ENCODE data around the gene SLC44A5.

DNA sequence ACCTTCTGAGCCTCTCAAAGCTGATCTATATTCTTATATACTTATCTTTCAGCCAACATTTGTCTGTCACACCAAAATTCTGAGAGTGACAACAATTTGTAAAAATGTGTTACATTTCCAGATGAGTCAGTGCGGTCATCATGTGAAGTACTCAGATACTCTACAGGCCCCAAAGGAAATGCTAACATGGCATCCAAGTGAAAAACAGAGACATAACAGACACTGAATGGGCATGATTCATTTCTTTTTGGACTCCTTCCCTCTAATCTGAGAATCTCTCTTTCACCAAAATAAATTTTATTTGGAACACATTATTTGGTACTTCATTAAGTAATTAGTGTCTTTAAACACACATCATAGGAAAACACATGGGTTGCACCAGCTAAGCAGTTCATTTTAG, 96.6 kb downstream of the SLC44A5 start:
- TF ChIP-seq, protein P1, sequence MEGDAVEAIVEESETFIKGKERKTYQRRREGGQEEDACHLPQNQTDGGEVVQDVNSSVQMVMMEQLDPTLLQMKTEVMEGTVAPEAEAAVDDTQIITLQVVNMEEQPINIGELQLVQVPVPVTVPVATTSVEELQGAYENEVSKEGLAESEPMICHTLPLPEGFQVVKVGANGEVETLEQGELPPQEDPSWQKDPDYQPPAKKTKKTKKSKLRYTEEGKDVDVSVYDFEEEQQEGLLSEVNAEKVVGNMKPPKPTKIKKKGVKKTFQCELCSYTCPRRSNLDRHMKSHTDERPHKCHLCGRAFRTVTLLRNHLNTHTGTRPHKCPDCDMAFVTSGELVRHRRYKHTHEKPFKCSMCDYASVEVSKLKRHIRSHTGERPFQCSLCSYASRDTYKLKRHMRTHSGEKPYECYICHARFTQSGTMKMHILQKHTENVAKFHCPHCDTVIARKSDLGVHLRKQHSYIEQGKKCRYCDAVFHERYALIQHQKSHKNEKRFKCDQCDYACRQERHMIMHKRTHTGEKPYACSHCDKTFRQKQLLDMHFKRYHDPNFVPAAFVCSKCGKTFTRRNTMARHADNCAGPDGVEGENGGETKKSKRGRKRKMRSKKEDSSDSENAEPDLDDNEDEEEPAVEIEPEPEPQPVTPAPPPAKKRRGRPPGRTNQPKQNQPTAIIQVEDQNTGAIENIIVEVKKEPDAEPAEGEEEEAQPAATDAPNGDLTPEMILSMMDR (IDR thresholded peaks at IDR 0.05; ENCODE audit: borderline replicate concordance, extremely low read depth, low read length, poor library complexity, severe bottlenecking) = no peak
- TF ChIP-seq EZH2 (IDR thresholded peaks at IDR 0.05; ENCODE audit: borderline replicate concordance, low read depth, low read length, severe bottlenecking) = no peak
